ENCODE data around the gene TENM3.

Gene TENM3

GRCh38 chr4:182643801-182644682 lies 400.8 kb downstream of the TENM3 start:
- DNase-seq = no peak

- DNase-seq = no peak
Observed at GRCh38 chr4:182644683-182645050, 401.5 kb downstream of the TENM3 start.

GRCh38 chr4:182645511-182645910 lies 402.3 kb downstream of the TENM3 start:
- no peak for DNase-seq

GRCh38 chr4:182647646-182648300 lies 404.6 kb downstream of the TENM3 start:
- DNase-seq = no peak

GRCh38 chr4:182648766-182649165 lies 405.6 kb downstream of the TENM3 start:
- DNase-seq = no peak

- DNase-seq = no peak
Observed at GRCh38 chr4:182649698-182650477, 406.7 kb downstream of the TENM3 start.

- DNase-seq = no peak
Observed at GRCh38 chr4:182653596-182653995, 410.4 kb downstream of the TENM3 start.

- no peak for DNase-seq
Observed at GRCh38 chr4:182655340-182655739, 412.1 kb downstream of the TENM3 start.

- no peak for DNase-seq
Observed at GRCh38 chr4:182662551-182662950, 419.3 kb downstream of the TENM3 start.

- no peak for DNase-seq
Observed at GRCh38 chr4:182671231-182671630, 428.0 kb downstream of the TENM3 start.

GRCh38 chr4:182671749-182672148 lies 428.5 kb downstream of the TENM3 start:
- DNase-seq = no peak

GRCh38 chr4:182678590-182678989 lies 435.4 kb downstream of the TENM3 start:
- DNase-seq = no peak

- no peak for DNase-seq
Observed at GRCh38 chr4:182679533-182679932, 436.3 kb downstream of the TENM3 start.

GRCh38 chr4:182680234-182680653 lies 437.0 kb downstream of the TENM3 start:
- no peak for DNase-seq

GRCh38 chr4:182683661-182684060 lies 440.5 kb downstream of the TENM3 start:
- no peak for DNase-seq

- DNase-seq = no peak
Observed at GRCh38 chr4:182684796-182685195, 441.6 kb downstream of the TENM3 start.

GRCh38 chr4:182688081-182688480 lies 444.9 kb downstream of the TENM3 start:
- DNase-seq = no peak

GRCh38 chr4:182694551-182694950 lies 451.3 kb downstream of the TENM3 start:
- no peak for DNase-seq

- DNase-seq = no peak
Observed at GRCh38 chr4:182695009-182695408, 451.8 kb downstream of the TENM3 start.

GRCh38 chr4:182695842-182696241 lies 452.6 kb downstream of the TENM3 start:
- DNase-seq = no peak

- no peak for DNase-seq
Observed at GRCh38 chr4:182697094-182697493, 453.9 kb downstream of the TENM3 start.

- DNase-seq = no peak
Observed at GRCh38 chr4:182698212-182698611, 455.0 kb downstream of the TENM3 start.

- DNase-seq = no peak
Observed at GRCh38 chr4:182699201-182699600, 456.0 kb downstream of the TENM3 start.

- DNase-seq = no peak
Observed at GRCh38 chr4:182699795-182700194, 456.6 kb downstream of the TENM3 start.

Measured in activated CD4-positive, alpha-beta T cell treated with anti-CD3 and anti-CD28 coated beads for 4 hours (primary cell).